Keratinocyte (primary cell): ENCODE results near the gene ZNRF1.

Experiments used
- EZH2 ChIP-seq: IDR thresholded peaks from one replicate; pipeline ENCODE4 v1.6.1; 2012; ENCODE audit warnings: inconsistent platforms, mild to moderate bottlenecking, low read length, moderate library complexity
- TF ChIP-seq, protein P1 (sequence below), 3 experiments: IDR thresholded peaks in 1 of 3; conservative IDR thresholded peaks in 1 of 3; optimal IDR thresholded peaks in 1 of 3; 2 replicates in 2 of 3; 3 replicates in 1 of 3; pipeline versions ENCODE3 to v1.5.1; 2011; ENCODE audit warnings: low read length in 3 of 3, mild to moderate bottlenecking in 3 of 3, moderate library complexity in 2 of 3, control low read depth in 1 of 3, inconsistent platforms in 1 of 3; ENCODE audit not compliant: insufficient read depth in 2 of 3; ENCODE audit errors: extremely low read depth in 1 of 3

DNA sequence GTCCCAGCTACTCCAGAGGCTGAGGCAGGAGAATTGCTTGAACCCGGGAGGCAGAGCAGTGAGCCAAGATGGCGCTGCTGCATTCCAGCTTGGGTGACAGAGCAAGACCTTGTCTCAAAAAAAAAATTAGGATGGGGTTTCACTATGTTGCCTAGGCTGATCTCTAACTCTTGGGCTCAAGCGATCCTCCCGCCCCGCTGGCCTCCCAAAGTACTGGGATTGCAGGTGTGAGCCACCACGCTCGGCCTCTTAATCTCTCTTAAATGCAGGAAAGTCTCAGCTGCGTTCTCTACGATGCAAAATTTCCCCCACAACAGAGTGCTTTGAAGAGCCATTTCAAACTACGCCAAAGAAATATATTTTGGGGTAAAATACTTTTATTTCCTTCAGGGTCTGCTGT lies 8.0 kb upstream of the ZNRF1 start:
- TF ChIP-seq, protein P1, sequence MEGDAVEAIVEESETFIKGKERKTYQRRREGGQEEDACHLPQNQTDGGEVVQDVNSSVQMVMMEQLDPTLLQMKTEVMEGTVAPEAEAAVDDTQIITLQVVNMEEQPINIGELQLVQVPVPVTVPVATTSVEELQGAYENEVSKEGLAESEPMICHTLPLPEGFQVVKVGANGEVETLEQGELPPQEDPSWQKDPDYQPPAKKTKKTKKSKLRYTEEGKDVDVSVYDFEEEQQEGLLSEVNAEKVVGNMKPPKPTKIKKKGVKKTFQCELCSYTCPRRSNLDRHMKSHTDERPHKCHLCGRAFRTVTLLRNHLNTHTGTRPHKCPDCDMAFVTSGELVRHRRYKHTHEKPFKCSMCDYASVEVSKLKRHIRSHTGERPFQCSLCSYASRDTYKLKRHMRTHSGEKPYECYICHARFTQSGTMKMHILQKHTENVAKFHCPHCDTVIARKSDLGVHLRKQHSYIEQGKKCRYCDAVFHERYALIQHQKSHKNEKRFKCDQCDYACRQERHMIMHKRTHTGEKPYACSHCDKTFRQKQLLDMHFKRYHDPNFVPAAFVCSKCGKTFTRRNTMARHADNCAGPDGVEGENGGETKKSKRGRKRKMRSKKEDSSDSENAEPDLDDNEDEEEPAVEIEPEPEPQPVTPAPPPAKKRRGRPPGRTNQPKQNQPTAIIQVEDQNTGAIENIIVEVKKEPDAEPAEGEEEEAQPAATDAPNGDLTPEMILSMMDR (optimal IDR thresholded peaks at IDR 0.05 in 1 of 3, IDR thresholded peaks at IDR 0.05 in 1 of 3, conservative IDR thresholded peaks at IDR 0.05 in 1 of 3; ENCODE audit: extremely low read depth in 1 of 3, insufficient read depth in 2 of 3, low read length in 3 of 3) = no peak
- TF ChIP-seq EZH2 = no peak
